Fibroblast of the aortic adventitia (primary cell): ENCODE data around the gene SEC22A. TPM values are rescaled to one million over a fixed set of nuclear protein-coding genes. Genes with fewer than 3 reads are reported as not detected.
A peak's percentile ranks its signal among the peaks of the same experiment; 100 is the strongest.

Source experiments
- DNase-seq: peaks from one replicate; pipeline ENCODE4 v3.0.0-alpha.2; 2010; ENCODE audit warnings: low read depth
- H3K4me3 ChIP-seq: 2 replicates; pipeline ENCODE4 v1.5.1; 2011; ENCODE audit warnings: low read depth, mild to moderate bottlenecking, control low read depth, low read length, moderate library complexity
- total RNA-seq: library from RNA; depleted of rRNA; stranded (reverse); fragments of >200 nt; gene quantifications from 2 replicates; pipeline ENCODE4 v1.2.3, GENCODE V29; 2012; ENCODE audit warnings: low replicate concordance
- TF ChIP-seq, protein P1 (sequence below): IDR thresholded peaks from 2 replicates; pipeline ENCODE4 v1.5.1; 2011; ENCODE audit warnings: mild to moderate bottlenecking, low read length, control low read depth, inconsistent platforms; ENCODE audit not compliant: insufficient read depth

SEC22A gene
- total RNA-seq, 1 donor: 44.6 TPM

DNA sequence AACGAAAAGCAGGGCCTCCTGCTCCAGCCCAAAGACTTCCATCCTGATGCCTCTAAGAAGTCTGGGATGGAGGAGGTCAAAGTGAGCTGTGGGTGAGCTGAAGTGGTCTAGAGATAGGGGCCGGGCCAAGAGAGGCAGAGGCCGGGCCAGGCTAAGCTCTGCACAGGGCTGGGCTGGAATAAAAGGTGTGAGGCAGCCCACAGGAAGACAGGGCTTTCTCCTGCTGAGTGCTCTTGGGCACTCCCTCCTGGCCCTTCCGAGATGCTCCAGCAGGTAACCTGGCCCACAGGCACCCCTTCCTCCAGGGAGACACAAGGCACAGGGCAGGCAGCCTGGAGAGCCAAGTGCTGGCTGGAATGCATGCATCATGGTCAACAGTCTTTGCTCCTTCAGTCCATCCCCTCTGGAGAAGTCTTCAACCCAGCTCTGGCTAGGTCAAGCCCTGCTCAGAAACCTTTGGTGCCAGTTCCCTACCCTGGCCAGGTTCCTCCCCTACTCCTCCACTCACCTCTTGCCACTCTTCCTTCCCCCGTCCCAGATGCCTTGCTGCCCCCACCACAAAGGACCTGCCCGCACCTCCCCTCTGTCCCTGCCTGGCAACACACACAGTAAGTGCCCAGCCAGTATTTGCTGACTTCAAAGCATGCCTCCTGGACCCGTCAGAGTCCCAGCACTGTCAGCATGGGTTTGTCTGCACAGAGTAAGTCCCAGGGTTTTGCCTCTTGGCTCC lies 93.6 kb downstream of the SEC22A start:
- no peak overlapping the region for H3K4me3 ChIP-seq
- TF ChIP-seq, protein P1, sequence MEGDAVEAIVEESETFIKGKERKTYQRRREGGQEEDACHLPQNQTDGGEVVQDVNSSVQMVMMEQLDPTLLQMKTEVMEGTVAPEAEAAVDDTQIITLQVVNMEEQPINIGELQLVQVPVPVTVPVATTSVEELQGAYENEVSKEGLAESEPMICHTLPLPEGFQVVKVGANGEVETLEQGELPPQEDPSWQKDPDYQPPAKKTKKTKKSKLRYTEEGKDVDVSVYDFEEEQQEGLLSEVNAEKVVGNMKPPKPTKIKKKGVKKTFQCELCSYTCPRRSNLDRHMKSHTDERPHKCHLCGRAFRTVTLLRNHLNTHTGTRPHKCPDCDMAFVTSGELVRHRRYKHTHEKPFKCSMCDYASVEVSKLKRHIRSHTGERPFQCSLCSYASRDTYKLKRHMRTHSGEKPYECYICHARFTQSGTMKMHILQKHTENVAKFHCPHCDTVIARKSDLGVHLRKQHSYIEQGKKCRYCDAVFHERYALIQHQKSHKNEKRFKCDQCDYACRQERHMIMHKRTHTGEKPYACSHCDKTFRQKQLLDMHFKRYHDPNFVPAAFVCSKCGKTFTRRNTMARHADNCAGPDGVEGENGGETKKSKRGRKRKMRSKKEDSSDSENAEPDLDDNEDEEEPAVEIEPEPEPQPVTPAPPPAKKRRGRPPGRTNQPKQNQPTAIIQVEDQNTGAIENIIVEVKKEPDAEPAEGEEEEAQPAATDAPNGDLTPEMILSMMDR: no peak

DNA sequence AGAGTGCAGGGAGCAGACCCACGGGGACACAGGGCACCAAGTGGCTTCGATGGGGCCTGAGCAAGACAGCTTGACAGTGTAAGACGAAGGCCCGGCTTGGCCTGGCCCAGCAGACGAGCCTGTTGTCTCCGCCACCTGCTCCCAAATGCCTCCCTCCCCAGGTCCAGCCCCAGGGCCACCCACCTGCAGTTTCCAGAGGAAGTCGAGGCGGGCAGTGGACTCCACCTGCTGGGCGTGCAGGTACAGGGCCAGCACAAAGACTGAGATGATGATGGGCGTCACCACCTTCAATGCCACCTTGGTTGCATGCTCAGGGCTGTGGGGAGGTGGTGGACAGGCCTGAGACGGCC lies 94.1 kb downstream of the SEC22A start:
- TF ChIP-seq, protein P1: no peak
- no peak overlapping the region for H3K4me3 ChIP-seq
- DNase-seq: no peak

More for the DNA sequence above, 93.6 kb downstream of the SEC22A start:
- no peak for DNase-seq

DNA sequence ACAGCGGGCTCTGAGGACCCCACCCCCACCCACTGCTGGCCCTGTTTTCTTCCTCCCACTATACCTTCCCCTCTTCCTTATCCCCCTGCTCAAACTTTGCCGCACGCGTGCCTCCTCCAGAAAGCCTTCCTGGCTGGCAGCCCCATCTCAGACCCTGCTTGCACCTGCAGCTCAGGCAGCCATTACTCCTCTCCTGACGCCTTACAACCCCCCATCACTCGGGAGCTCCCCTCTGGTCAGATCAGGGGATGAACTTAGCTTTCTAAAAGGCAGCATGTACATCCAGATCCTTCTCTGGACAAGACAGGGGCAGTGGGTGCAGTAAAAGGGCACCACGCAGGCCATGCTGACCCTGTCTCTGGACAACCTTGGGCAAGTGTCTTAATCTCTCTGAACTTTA lies 94.5 kb downstream of the SEC22A start:
- no peak for DNase-seq
- no peak overlapping the region for H3K4me3 ChIP-seq
- TF ChIP-seq, protein P1: no peak

- TF ChIP-seq, protein P1: no peak
- no peak for DNase-seq
- H3K4me3 ChIP-seq: no peak overlapping the region
Measured at GRCh38 chr3:123296836-123297626, 95.3 kb downstream of the SEC22A start.

GRCh38 chr3:123297627-123297899 lies 95.8 kb downstream of the SEC22A start:
- DNase-seq: no peak
- H3K4me3 ChIP-seq: no peak overlapping the region
- TF ChIP-seq, protein P1: no peak

GRCh38 chr3:123298903-123299302 lies 97.2 kb downstream of the SEC22A start:
- peak; percentile 16 for DNase-seq
- TF ChIP-seq, protein P1: no peak
- no peak overlapping the region for H3K4me3 ChIP-seq

GRCh38 chr3:123299581-123299980 lies 97.8 kb downstream of the SEC22A start:
- TF ChIP-seq, protein P1: no peak
- DNase-seq: no peak
- no peak overlapping the region for H3K4me3 ChIP-seq
